ENCODE measurements around the gene CCNL2. TPM values are rescaled to one million over a fixed set of nuclear protein-coding genes. Genes with fewer than 3 reads are reported as not detected.

The CCNL2 gene
- total and polyA plus RNA-seq, 2 of the 13 experiments (the other 11 are each of a cell fraction or from before 2014, with no cell fraction given): 105 to 340 TPM

DNA sequence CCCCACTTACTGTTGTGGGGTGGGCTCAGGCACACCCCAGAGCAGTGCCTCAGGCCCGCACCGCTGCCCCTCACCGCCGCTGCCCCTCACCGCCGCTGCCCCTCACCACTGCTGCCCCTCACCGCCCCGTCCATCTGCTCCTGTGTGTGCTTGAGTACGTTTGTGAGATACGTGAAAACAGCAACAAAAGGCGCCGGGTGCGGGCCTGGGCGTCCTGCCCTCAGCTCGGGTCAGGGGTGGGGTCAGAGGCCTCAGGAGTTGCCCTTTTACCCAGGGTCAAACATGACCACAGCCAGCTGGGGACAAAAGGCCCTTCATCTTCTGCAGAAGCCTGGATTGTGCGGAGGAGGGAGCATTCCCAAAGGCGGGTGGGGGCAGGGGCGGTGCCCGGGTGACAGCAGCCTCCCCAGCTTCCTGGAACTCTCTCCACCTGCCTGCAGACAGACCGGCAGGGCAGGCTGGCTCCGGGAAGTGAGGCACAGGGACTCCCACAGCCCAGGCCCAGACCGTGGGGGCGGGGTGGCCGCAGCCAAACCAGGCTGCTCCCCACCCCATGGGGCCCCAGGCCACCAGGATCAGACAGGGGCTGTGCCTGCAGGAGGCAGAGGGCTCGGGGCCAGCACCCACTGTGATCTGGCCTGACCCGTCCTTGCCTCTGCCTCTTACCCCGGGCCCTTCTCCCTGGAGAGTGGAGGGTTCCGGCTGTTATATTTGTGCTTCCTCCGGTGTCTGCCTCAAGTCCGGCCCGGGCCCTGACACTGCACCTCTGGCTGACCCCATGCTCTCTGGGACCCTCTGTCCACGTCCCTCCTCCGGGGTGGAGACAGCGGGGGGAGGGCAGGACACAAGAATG lies 34.0 kb upstream of the CCNL2 start (continued):
- TF ChIP-seq, protein P1, sequence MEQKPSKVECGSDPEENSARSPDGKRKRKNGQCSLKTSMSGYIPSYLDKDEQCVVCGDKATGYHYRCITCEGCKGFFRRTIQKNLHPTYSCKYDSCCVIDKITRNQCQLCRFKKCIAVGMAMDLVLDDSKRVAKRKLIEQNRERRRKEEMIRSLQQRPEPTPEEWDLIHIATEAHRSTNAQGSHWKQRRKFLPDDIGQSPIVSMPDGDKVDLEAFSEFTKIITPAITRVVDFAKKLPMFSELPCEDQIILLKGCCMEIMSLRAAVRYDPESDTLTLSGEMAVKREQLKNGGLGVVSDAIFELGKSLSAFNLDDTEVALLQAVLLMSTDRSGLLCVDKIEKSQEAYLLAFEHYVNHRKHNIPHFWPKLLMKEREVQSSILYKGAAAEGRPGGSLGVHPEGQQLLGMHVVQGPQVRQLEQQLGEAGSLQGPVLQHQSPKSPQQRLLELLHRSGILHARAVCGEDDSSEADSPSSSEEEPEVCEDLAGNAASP (CRISPR knock-in tag; IDR thresholded peaks at IDR 0.05; ENCODE audit: borderline replicate concordance): peak; percentile 96
- TF ChIP-seq ZNF337 (CRISPR knock-in tag; IDR thresholded peaks at IDR 0.05; ENCODE audit: borderline replicate concordance, low read depth) (peak; percentile 74; the same call in 1 of the 2 replicates), ZNF607 (CRISPR knock-in tag; IDR thresholded peaks at IDR 0.05; ENCODE audit: borderline replicate concordance) (peak; percentile 88), PHF5A (CRISPR knock-in tag; IDR thresholded peaks at IDR 0.05; ENCODE audit: low read depth, unreplicated experiment) (peak; percentile 58), ZBTB21 (CRISPR knock-in tag; IDR thresholded peaks at IDR 0.05) (no peak), TAF15 (IDR thresholded peaks at IDR 0.05; ENCODE audit: low read depth, low read length, poor library complexity, severe bottlenecking) (no peak), ZNF232 (CRISPR knock-in tag; IDR thresholded peaks at IDR 0.05; ENCODE audit: borderline replicate concordance) (peak; percentile 65; the same call in 1 of the 2 replicates), ZKSCAN1 (IDR thresholded peaks at IDR 0.05; ENCODE audit: low read length) (no peak), ZNF17 (CRISPR knock-in tag; IDR thresholded peaks at IDR 0.05) (0 out of 2 replicates have a peak, but pooled peaks have one; percentile 19), ZNF460 (CRISPR knock-in tag; IDR thresholded peaks at IDR 0.05; ENCODE audit: borderline replicate concordance) (no peak), HMG20B (CRISPR knock-in tag; conservative IDR thresholded peaks at IDR 0.05) (peak; percentile 84; the same call in 1 of the 2 replicates), ZNF354B (CRISPR knock-in tag; IDR thresholded peaks at IDR 0.05) (no peak), RBAK (CRISPR knock-in tag; IDR thresholded peaks at IDR 0.05) (no peak), ZNF3 (CRISPR knock-in tag; IDR thresholded peaks at IDR 0.05) (no peak), PAX8 (CRISPR knock-in tag; IDR thresholded peaks at IDR 0.05; ENCODE audit: borderline replicate concordance) (no peak), MIER2 (CRISPR knock-in tag; IDR thresholded peaks at IDR 0.05) (peak; percentile 31; the same call in 1 of the 2 replicates)
- TF ChIP-seq, protein P2, sequence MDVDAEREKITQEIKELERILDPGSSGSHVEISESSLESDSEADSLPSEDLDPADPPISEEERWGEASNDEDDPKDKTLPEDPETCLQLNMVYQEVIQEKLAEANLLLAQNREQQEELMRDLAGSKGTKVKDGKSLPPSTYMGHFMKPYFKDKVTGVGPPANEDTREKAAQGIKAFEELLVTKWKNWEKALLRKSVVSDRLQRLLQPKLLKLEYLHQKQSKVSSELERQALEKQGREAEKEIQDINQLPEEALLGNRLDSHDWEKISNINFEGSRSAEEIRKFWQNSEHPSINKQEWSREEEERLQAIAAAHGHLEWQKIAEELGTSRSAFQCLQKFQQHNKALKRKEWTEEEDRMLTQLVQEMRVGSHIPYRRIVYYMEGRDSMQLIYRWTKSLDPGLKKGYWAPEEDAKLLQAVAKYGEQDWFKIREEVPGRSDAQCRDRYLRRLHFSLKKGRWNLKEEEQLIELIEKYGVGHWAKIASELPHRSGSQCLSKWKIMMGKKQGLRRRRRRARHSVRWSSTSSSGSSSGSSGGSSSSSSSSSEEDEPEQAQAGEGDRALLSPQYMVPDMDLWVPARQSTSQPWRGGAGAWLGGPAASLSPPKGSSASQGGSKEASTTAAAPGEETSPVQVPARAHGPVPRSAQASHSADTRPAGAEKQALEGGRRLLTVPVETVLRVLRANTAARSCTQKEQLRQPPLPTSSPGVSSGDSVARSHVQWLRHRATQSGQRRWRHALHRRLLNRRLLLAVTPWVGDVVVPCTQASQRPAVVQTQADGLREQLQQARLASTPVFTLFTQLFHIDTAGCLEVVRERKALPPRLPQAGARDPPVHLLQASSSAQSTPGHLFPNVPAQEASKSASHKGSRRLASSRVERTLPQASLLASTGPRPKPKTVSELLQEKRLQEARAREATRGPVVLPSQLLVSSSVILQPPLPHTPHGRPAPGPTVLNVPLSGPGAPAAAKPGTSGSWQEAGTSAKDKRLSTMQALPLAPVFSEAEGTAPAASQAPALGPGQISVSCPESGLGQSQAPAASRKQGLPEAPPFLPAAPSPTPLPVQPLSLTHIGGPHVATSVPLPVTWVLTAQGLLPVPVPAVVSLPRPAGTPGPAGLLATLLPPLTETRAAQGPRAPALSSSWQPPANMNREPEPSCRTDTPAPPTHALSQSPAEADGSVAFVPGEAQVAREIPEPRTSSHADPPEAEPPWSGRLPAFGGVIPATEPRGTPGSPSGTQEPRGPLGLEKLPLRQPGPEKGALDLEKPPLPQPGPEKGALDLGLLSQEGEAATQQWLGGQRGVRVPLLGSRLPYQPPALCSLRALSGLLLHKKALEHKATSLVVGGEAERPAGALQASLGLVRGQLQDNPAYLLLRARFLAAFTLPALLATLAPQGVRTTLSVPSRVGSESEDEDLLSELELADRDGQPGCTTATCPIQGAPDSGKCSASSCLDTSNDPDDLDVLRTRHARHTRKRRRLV (CRISPR knock-in tag; IDR thresholded peaks at IDR 0.05): no peak; the same call in 1 of the 2 replicates
- TF ChIP-seq, protein P3, sequence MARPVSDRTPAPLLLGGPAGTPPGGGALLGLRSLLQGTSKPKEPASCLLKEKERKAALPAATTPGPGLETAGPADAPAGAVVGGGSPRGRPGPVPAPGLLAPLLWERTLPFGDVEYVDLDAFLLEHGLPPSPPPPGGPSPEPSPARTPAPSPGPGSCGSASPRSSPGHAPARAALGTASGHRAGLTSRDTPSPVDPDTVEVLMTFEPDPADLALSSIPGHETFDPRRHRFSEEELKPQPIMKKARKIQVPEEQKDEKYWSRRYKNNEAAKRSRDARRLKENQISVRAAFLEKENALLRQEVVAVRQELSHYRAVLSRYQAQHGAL (CRISPR knock-in tag; IDR thresholded peaks at IDR 0.05; ENCODE audit: not compliant biosample characterization): no peak
- TF ChIP-seq, protein P4, sequence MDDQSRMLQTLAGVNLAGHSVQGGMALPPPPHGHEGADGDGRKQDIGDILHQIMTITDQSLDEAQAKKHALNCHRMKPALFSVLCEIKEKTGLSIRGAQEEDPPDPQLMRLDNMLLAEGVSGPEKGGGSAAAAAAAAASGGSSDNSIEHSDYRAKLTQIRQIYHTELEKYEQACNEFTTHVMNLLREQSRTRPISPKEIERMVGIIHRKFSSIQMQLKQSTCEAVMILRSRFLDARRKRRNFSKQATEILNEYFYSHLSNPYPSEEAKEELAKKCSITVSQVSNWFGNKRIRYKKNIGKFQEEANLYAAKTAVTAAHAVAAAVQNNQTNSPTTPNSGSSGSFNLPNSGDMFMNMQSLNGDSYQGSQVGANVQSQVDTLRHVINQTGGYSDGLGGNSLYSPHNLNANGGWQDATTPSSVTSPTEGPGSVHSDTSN (CRISPR knock-in tag; IDR thresholded peaks at IDR 0.05; ENCODE audit: borderline replicate concordance): no peak
- TF ChIP-seq, protein P5, sequence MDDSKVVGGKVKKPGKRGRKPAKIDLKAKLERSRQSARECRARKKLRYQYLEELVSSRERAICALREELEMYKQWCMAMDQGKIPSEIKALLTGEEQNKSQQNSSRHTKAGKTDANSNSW (CRISPR knock-in tag; IDR thresholded peaks at IDR 0.05; ENCODE audit: borderline replicate concordance): no peak; the same call in 1 of the 2 replicates
